Panc1 (cell line): ENCODE data around the gene WWOX.

Source experiments
- CTCF ChIP-seq: fragments of 450-650 bp; IDR thresholded peaks from 2 replicates; pipeline ENCODE4 v1.5.1; 2017; ENCODE audit warnings: mild to moderate bottlenecking
- POLR2AphosphoS5 ChIP-seq: IDR thresholded peaks from 2 replicates; pipeline ENCODE4 v1.6.1; 2012; ENCODE audit warnings: mild to moderate bottlenecking, low read depth, low read length, moderate library complexity
- SIN3A ChIP-seq: IDR thresholded peaks from 2 replicates; pipeline ENCODE4 v1.6.1; 2012; ENCODE audit warnings: low read depth, mild to moderate bottlenecking, low read length, moderate library complexity, borderline replicate concordance; ENCODE audit not compliant: insufficient read depth
- TCF7L2 ChIP-seq: IDR thresholded peaks from 2 replicates; pipeline ENCODE4 v1.6.1; 2011; ENCODE audit warnings: mild to moderate bottlenecking, low read depth, low read length, inconsistent platforms
- TF ChIP-seq, protein P1 (sequence below), 2 experiments: IDR thresholded peaks; 2 replicates each; pipeline ENCODE4 v1.6.1; 2011 to 2012; ENCODE audit warnings: low read depth in 2 of 2, control low read depth in 1 of 2, low read length in 1 of 2, mild to moderate bottlenecking in 1 of 2, moderate library complexity in 1 of 2; ENCODE audit not compliant: insufficient read depth in 1 of 2

GRCh38 chr16:79121906-79122305 lies 1022.5 kb downstream of the WWOX start:
- TF ChIP-seq SIN3A (no peak), CTCF (no peak), POLR2AphosphoS5 (no peak), TCF7L2 (no peak)
- TF ChIP-seq, protein P1, sequence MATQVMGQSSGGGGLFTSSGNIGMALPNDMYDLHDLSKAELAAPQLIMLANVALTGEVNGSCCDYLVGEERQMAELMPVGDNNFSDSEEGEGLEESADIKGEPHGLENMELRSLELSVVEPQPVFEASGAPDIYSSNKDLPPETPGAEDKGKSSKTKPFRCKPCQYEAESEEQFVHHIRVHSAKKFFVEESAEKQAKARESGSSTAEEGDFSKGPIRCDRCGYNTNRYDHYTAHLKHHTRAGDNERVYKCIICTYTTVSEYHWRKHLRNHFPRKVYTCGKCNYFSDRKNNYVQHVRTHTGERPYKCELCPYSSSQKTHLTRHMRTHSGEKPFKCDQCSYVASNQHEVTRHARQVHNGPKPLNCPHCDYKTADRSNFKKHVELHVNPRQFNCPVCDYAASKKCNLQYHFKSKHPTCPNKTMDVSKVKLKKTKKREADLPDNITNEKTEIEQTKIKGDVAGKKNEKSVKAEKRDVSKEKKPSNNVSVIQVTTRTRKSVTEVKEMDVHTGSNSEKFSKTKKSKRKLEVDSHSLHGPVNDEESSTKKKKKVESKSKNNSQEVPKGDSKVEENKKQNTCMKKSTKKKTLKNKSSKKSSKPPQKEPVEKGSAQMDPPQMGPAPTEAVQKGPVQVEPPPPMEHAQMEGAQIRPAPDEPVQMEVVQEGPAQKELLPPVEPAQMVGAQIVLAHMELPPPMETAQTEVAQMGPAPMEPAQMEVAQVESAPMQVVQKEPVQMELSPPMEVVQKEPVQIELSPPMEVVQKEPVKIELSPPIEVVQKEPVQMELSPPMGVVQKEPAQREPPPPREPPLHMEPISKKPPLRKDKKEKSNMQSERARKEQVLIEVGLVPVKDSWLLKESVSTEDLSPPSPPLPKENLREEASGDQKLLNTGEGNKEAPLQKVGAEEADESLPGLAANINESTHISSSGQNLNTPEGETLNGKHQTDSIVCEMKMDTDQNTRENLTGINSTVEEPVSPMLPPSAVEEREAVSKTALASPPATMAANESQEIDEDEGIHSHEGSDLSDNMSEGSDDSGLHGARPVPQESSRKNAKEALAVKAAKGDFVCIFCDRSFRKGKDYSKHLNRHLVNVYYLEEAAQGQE (IDR thresholded peaks at IDR 0.05; ENCODE audit: insufficient read depth in 1 of 2, low read depth in 2 of 2, low read length in 1 of 2) = no peak
